HepG2 (cell line): ENCODE data around the gene MGAT5. TPM values are rescaled to one million over a fixed set of nuclear protein-coding genes. Genes with fewer than 3 reads are reported as not detected.

Source experiments
- ATAC-seq: fragments of 200-7000 bp; cut with Tn5 transposase; 3 replicates; pipeline ENCODE4 v1.9.1; 2020; ENCODE audit warnings: mild to moderate bottlenecking, moderate library complexity
- BruUV-seq: library from RNA; stranded (reverse); fragments of 400-500 nt; replicated peaks from 2 replicates; lab custom pipeline; 2021; lab: Mats Ljungman, UMichigan
- CTCF ChIA-PET: fragments of 300-600 bp; formaldehyde crosslinking; extraction: SDS; loops from one replicate; lab custom pipeline; 2021; ENCODE audit warnings: low total read pairs, inconsistent platforms, low intra/inter-chr PET ratio; lab: Yijun Ruan, JAX
- POLR2A ChIA-PET: fragments of 350-600 bp; sonication (Branson Sonifier 250); formaldehyde crosslinking; loops from one replicate; lab custom pipeline; 2020; ENCODE audit warnings: antibody characterized with exemption, inconsistent platforms; lab: Yijun Ruan, JAX
- DNase-seq: peaks from one replicate; pipeline ENCODE4 v3.0.0-alpha.2; 2015; ENCODE audit warnings: low spot score
- FAIRE-seq: peaks from 3 replicates; lab custom pipeline; 2011; peaks lifted over from hg19 to GRCh38; lab: Jason Lieb, UNC
- H2AFZ ChIP-seq: one replicate; pipeline ENCODE4 v1.6.1; 2011; ENCODE audit warnings: low read length, inconsistent platforms
- H3K27ac ChIP-seq: fragments of 300-600 bp; 3 replicates; pipeline ENCODE4 v1.8.0; 2011; ENCODE audit warnings: mixed run types, mild to moderate bottlenecking, mixed read lengths, low read length, inconsistent platforms; ENCODE audit not compliant: insufficient read depth; ENCODE audit errors: extremely low read length
- H3K27me3 ChIP-seq, 2 experiments: fragments of 200-600 bp in 1 of 2; 2 replicates in 1 of 2; 3 replicates in 1 of 2; pipeline versions ENCODE4 v1.6.0 to v1.8.0; 2011; ENCODE audit warnings: low read length in 2 of 2, mild to moderate bottlenecking in 2 of 2, moderate library complexity in 2 of 2, inconsistent platforms in 1 of 2; ENCODE audit not compliant: insufficient read depth in 2 of 2, control insufficient read depth in 1 of 2
- H3K36me3 ChIP-seq, 2 experiments: fragments of 200-600 bp in 1 of 2; replicated peaks in 1 of 2; 2 replicates in 1 of 2; 3 replicates in 1 of 2; pipeline versions ENCODE4 v1.5.1 to v1.8.0; 2011; ENCODE audit warnings: low read length in 2 of 2, inconsistent platforms in 1 of 2; ENCODE audit not compliant: insufficient read depth in 2 of 2, control insufficient read depth in 1 of 2
- H3K4me1 ChIP-seq: 2 replicates; pipeline ENCODE4 v1.5.1; 2012; ENCODE audit warnings: low read length, inconsistent platforms; ENCODE audit not compliant: insufficient read depth
- H3K4me2 ChIP-seq: 2 replicates; pipeline ENCODE4 v1.6.0; 2011; ENCODE audit warnings: low read depth, low read length, inconsistent platforms
- H3K4me3 ChIP-seq, 3 experiments: fragments of 200-600 bp in 1 of 3; sonication (generic), shearing (Covaris generic) in 1 of 3; replicated peaks in 1 of 3; 2 replicates each; pipeline ENCODE4 v1.5.1; 2011 to 2016; ENCODE audit warnings: low read length in 3 of 3, inconsistent platforms in 2 of 3, low read depth in 2 of 3, mild to moderate bottlenecking in 2 of 3, control low read depth in 1 of 3, mixed read lengths in 1 of 3; ENCODE audit not compliant: insufficient read depth in 1 of 3
- H3K79me2 ChIP-seq: one replicate; pipeline ENCODE4 v1.6.1; 2011; ENCODE audit warnings: low read length, inconsistent platforms; ENCODE audit not compliant: insufficient read depth
- H3K9ac ChIP-seq: 2 replicates; pipeline ENCODE4 v1.6.0; 2011; ENCODE audit warnings: mild to moderate bottlenecking, low read depth, low read length, inconsistent platforms; ENCODE audit not compliant: insufficient read depth
- H3K9me3 ChIP-seq: 2 replicates; pipeline ENCODE4 v1.5.1; 2012; ENCODE audit warnings: mild to moderate bottlenecking, low read length
- H4K20me1 ChIP-seq: 2 replicates; pipeline ENCODE4 v1.6.0; 2011; ENCODE audit warnings: inconsistent platforms, mild to moderate bottlenecking, low read length, moderate library complexity; ENCODE audit not compliant: insufficient read depth
- CEBPB ChIP-seq: IDR thresholded peaks from 2 replicates; pipeline ENCODE4 v1.6.1; 2011; ENCODE audit warnings: low read depth, low read length, improper control_type of control experiment, borderline replicate concordance
- EP300 ChIP-seq, 3 experiments: sonication (generic) in 1 of 3; formaldehyde crosslinking in 1 of 3; IDR thresholded peaks; 2 replicates each; pipeline versions ENCODE4 v1.5.1 to v1.6.1; 2011 to 2020; ENCODE audit warnings: low read depth in 2 of 3, low read length in 2 of 3, borderline replicate concordance in 1 of 3, improper control_type of control experiment in 1 of 3, mild to moderate bottlenecking in 1 of 3, missing genetic modification reagents in 1 of 3, moderate library complexity in 1 of 3
- MXD4 ChIP-seq: IDR thresholded peaks from 2 replicates; pipeline ENCODE4 v1.6.1; 2016; ENCODE audit warnings: mild to moderate bottlenecking, missing biosample characterization, missing genetic modification reagents
- NR2F6 ChIP-seq, 2 experiments: IDR thresholded peaks; 2 replicates each; pipeline ENCODE4 v1.6.1; 2016; ENCODE audit warnings: antibody characterized with exemption in 1 of 2, mild to moderate bottlenecking in 1 of 2
- RAD21 ChIP-seq: fragments of 450-650 bp; formaldehyde crosslinking; IDR thresholded peaks from 2 replicates; pipeline ENCODE4 v1.5.0; 2020; ENCODE audit warnings: mild to moderate bottlenecking
- SALL1 ChIP-seq: sonication (generic); formaldehyde crosslinking; IDR thresholded peaks from 2 replicates; pipeline ENCODE4 v1.8.0; 2022; ENCODE audit warnings: mild to moderate bottlenecking, missing genetic modification reagents
- SMC3 ChIP-seq: IDR thresholded peaks from 2 replicates; pipeline ENCODE4 v1.6.1; 2011; ENCODE audit warnings: low read length, improper control_type of control experiment
- SMYD3 ChIP-seq: sonication (generic); formaldehyde crosslinking; IDR thresholded peaks from 2 replicates; pipeline ENCODE4 v1.8.1; 2023; ENCODE audit warnings: mild to moderate bottlenecking, missing genetic modification reagents
- SOX6 ChIP-seq, 2 experiments: fragments of 450-650 bp in 1 of 2; sonication (generic) in 1 of 2; formaldehyde crosslinking in 1 of 2; IDR thresholded peaks; 2 replicates each; pipeline versions ENCODE4 v1.4.0 to v1.6.1; 2017 to 2020; ENCODE audit warnings: antibody characterized with exemption in 1 of 2, mild to moderate bottlenecking in 1 of 2, missing genetic modification reagents in 1 of 2
- SRF ChIP-seq: IDR thresholded peaks from 2 replicates; pipeline ENCODE4 v1.6.1; 2011; ENCODE audit warnings: mild to moderate bottlenecking, low read depth, low read length, moderate library complexity
- STAG1 ChIP-seq: sonication (generic); formaldehyde crosslinking; IDR thresholded peaks from 2 replicates; pipeline ENCODE4 v1.4.0; 2020; ENCODE audit warnings: missing genetic modification reagents
- YY1 ChIP-seq: IDR thresholded peaks from 2 replicates; pipeline ENCODE4 v1.6.1; 2011; ENCODE audit warnings: low read length, low read depth, moderate library complexity, mild to moderate bottlenecking; ENCODE audit not compliant: insufficient read depth, insufficient replicate concordance
- ZC3H13 ChIP-seq: sonication (generic); formaldehyde crosslinking; IDR thresholded peaks from 2 replicates; pipeline ENCODE4 v1.8.1; 2023; ENCODE audit warnings: mild to moderate bottlenecking, missing genetic modification reagents, moderate library complexity
- ZFP62 ChIP-seq: sonication (generic); formaldehyde crosslinking; IDR thresholded peaks from 2 replicates; pipeline ENCODE4 v1.4.0; 2020; ENCODE audit warnings: missing genetic modification reagents
- ZNF501 ChIP-seq: sonication (generic); formaldehyde crosslinking; IDR thresholded peaks from 2 replicates; pipeline ENCODE4 v1.5.1; 2020; ENCODE audit warnings: mild to moderate bottlenecking, moderate library complexity, missing genetic modification reagents
- ZNF746 ChIP-seq: sonication (generic); formaldehyde crosslinking; IDR thresholded peaks from 2 replicates; pipeline ENCODE4 v1.8.0; 2022; ENCODE audit warnings: mild to moderate bottlenecking, missing genetic modification reagents
- ZSCAN21 ChIP-seq: sonication (generic); formaldehyde crosslinking; IDR thresholded peaks from 2 replicates; pipeline ENCODE4 v1.8.0; 2022; ENCODE audit warnings: mild to moderate bottlenecking, missing genetic modification reagents, moderate library complexity, borderline replicate concordance
- WGBS: methylation state at CpG from one replicate; pipeline ENCODE4 v1.1.6; 2017; ENCODE audit warnings: low lambda C conversion rate; 5-methylcytosine and 5-hydroxymethylcytosine counted together
- in situ Hi-C: cut with HindIII; loops from 2 replicates; pipeline ENCODE4 v1.10.0; 2017; ENCODE audit warnings: low pct_unique_long_range_greater_than_20kb; ENCODE audit not compliant: extremely low pct_ligation_motif_present
- intact Hi-C: fragments of 100-400 bp; cut with micrococcal nuclease; formaldehyde crosslinking; loops from one replicate; pipeline ENCODE4 v1.10.0; 2022; ENCODE audit not compliant: unreplicated experiment
- polyA plus RNA-seq, 8 experiments: library from polyadenylated mRNA; depleted of rRNA in 3 of 8; stranded (reverse) in 7 of 8; unstranded in 1 of 8; fragments of >200 nt; fragmentation: Illumina TruSeq in 4 of 8; extraction: Trizol in 4 of 8; gene quantifications; 2 replicates each; pipeline versions ENCODE4 v1.2.1 to v1.2.3, GENCODE V29; 2011 to 2016; ENCODE audit warnings: low read depth in 4 of 8, missing spikeins in 1 of 8, mixed read lengths in 1 of 8; ENCODE audit not compliant: insufficient read depth in 1 of 8
- total RNA-seq, 5 experiments: library from RNA; depleted of rRNA; stranded (reverse); fragments of >200 nt; fragmentation: Illumina TruSeq; extraction: Trizol; gene quantifications; 2 replicates each; pipeline ENCODE4 v1.2.3, GENCODE V29; 2016; ENCODE audit warnings: low read depth in 1 of 5
- TF ChIP-seq, protein P1 (sequence below): IDR thresholded peaks from 2 replicates; pipeline ENCODE4 v1.6.1; 2016; ENCODE audit warnings: missing compliant biosample characterization, missing genetic modification reagents, borderline replicate concordance
- TF ChIP-seq, protein P2 (sequence below): sonication (generic); formaldehyde crosslinking; IDR thresholded peaks from 2 replicates; pipeline ENCODE4 v1.5.0; 2020; ENCODE audit warnings: mild to moderate bottlenecking, missing genetic modification reagents, moderate library complexity
- TF ChIP-seq, protein P3 (sequence below): sonication (generic); formaldehyde crosslinking; IDR thresholded peaks from 2 replicates; pipeline ENCODE4 v1.4.0; 2020; ENCODE audit warnings: missing genetic modification reagents, borderline replicate concordance

Gene MGAT5
- total and polyA plus RNA-seq, 2 of the 13 experiments (the other 11 are each of a cell fraction or from before 2014, with no cell fraction given) = 33.1 to 60.2 TPM

DNA sequence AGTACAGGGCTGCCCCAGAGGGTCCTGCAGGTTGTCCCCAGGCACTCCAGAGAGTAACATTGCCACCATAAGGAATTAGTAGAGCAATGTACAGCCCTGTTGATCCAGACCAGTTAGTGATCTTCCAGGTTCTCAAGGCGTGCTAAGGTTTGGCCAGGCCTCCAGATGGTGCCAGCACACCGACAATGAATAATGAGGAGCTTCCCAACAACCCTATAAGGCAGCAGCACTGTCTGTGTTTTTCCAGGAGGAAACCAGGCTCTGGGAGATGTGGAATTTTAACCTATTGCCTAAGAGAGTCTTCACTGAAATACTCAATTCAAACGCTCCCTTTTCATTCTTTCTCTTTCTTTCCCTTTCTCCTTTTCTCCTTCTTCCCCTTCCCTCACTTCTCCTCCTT, 122.1 kb downstream of the MGAT5 start:
- Histone ChIP-seq H2AFZ (no peak overlapping the region), H3K27me3 (no peaks in the 10 kb centered on the region), H3K4me1 (peaks cover 17% of the 10 kb centered on the region), H4K20me1 (no peaks in the 10 kb centered on the region), H3K36me3 (peaks cover 5 to 31% of the 10 kb centered on the region in 2 experiments; a peak in 4 of 5 replicates), H3K4me2 (no peak overlapping the region), H3K79me2 (no peaks in the 10 kb centered on the region), H3K4me3 (no peak overlapping the region), H3K9ac (no peak overlapping the region), H3K27ac (no peak overlapping the region), H3K9me3 (no peaks in the 10 kb centered on the region)
- peak; percentile 88 for FAIRE-seq
- intact Hi-C loops = loop anchor here (1.0 kb wide), 2 partner anchors 36 to 75 kb away; no protein-coding TSS in a partner anchor
- in situ Hi-C loops = no loop called here
- CTCF ChIA-PET = interaction anchor here (1.6 to 4.2 kb wide), 2 partner anchors 36 to 75 kb away, joined by 9 to 52 read pairs; no protein-coding TSS in a partner anchor
- peak; percentile 97 for ATAC-seq
- 48% methylated on average over 3 of the region's 3 CpGs for WGBS
- BruUV-seq = no TSS peak
- POLR2A ChIA-PET = interaction anchor here (1.6 to 2.4 kb wide), 2 partner anchors 36 to 75 kb away, joined by 5 to 6 read pairs; no protein-coding TSS in a partner anchor
- peak; percentile 75 for DNase-seq
- peak; percentile 76 for TF ChIP-seq RAD21 (CRISPR knock-in tag)
- TF ChIP-seq NR2F6 (IDR thresholded peaks at IDR 0.05) = 0 out of 2 replicates have a peak, but pooled peaks have one; percentile 9
- no peak for TF ChIP-seq NR2F6 (CRISPR knock-in tag; IDR thresholded peaks at IDR 0.05)
- no peak for TF ChIP-seq ZFP62 (CRISPR knock-in tag)
- TF ChIP-seq ZNF501 (CRISPR knock-in tag) = 0 out of 2 replicates have a peak, but pooled peaks have one; percentile 16
- peak; percentile 95 for TF ChIP-seq SMC3
- TF ChIP-seq CEBPB = 0 out of 2 replicates have a peak, but pooled peaks have one; percentile 29
- TF ChIP-seq, protein P1, sequence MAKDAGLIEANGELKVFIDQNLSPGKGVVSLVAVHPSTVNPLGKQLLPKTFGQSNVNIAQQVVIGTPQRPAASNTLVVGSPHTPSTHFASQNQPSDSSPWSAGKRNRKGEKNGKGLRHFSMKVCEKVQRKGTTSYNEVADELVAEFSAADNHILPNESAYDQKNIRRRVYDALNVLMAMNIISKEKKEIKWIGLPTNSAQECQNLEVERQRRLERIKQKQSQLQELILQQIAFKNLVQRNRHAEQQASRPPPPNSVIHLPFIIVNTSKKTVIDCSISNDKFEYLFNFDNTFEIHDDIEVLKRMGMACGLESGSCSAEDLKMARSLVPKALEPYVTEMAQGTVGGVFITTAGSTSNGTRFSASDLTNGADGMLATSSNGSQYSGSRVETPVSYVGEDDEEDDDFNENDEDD (CRISPR knock-in tag) = no peak
- TF ChIP-seq SOX6 (IDR thresholded peaks at IDR 0.05) = no peak
- TF ChIP-seq SOX6 (CRISPR knock-in tag; IDR thresholded peaks at IDR 0.05) = peak; percentile 21; the same call in 1 of the 2 replicates
- peak; percentile 88 for TF ChIP-seq STAG1
- TF ChIP-seq MXD4 (CRISPR knock-in tag) = no peak
- TF ChIP-seq, protein P2, sequence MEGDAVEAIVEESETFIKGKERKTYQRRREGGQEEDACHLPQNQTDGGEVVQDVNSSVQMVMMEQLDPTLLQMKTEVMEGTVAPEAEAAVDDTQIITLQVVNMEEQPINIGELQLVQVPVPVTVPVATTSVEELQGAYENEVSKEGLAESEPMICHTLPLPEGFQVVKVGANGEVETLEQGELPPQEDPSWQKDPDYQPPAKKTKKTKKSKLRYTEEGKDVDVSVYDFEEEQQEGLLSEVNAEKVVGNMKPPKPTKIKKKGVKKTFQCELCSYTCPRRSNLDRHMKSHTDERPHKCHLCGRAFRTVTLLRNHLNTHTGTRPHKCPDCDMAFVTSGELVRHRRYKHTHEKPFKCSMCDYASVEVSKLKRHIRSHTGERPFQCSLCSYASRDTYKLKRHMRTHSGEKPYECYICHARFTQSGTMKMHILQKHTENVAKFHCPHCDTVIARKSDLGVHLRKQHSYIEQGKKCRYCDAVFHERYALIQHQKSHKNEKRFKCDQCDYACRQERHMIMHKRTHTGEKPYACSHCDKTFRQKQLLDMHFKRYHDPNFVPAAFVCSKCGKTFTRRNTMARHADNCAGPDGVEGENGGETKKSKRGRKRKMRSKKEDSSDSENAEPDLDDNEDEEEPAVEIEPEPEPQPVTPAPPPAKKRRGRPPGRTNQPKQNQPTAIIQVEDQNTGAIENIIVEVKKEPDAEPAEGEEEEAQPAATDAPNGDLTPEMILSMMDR (CRISPR knock-in tag) = peak; percentile 84
- TF ChIP-seq, protein P3, sequence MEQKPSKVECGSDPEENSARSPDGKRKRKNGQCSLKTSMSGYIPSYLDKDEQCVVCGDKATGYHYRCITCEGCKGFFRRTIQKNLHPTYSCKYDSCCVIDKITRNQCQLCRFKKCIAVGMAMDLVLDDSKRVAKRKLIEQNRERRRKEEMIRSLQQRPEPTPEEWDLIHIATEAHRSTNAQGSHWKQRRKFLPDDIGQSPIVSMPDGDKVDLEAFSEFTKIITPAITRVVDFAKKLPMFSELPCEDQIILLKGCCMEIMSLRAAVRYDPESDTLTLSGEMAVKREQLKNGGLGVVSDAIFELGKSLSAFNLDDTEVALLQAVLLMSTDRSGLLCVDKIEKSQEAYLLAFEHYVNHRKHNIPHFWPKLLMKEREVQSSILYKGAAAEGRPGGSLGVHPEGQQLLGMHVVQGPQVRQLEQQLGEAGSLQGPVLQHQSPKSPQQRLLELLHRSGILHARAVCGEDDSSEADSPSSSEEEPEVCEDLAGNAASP (CRISPR knock-in tag) = 0 out of 2 replicates have a peak, but pooled peaks have one; percentile 22
- no peak for TF ChIP-seq ZSCAN21
- TF ChIP-seq SALL1 = 0 out of 2 replicates have a peak, but pooled peaks have one; percentile 10
- TF ChIP-seq EP300 (IDR thresholded peaks at IDR 0.05; ENCODE audit: low read depth in 2 of 2, low read length in 2 of 2) = peak in 1 of 2 experiments; percentile 45; a peak in 1 of 4 replicates
- no peak for TF ChIP-seq EP300 (CRISPR knock-in tag; IDR thresholded peaks at IDR 0.05; ENCODE audit: borderline replicate concordance)
- TF ChIP-seq YY1 = peak; percentile 26
- TF ChIP-seq ZNF746 (CRISPR knock-in tag) = no peak
- TF ChIP-seq ZC3H13 (CRISPR knock-in tag) = no peak
- TF ChIP-seq SRF = peak; percentile 67; the same call in 1 of the 2 replicates
- TF ChIP-seq SMYD3 = no peak
